ENCODE results near the gene RELN.

RELN gene

GRCh38 chr7:103613655-103614642, 375.5 kb downstream of the RELN start:
- DNase-seq, result no peak

DNA sequence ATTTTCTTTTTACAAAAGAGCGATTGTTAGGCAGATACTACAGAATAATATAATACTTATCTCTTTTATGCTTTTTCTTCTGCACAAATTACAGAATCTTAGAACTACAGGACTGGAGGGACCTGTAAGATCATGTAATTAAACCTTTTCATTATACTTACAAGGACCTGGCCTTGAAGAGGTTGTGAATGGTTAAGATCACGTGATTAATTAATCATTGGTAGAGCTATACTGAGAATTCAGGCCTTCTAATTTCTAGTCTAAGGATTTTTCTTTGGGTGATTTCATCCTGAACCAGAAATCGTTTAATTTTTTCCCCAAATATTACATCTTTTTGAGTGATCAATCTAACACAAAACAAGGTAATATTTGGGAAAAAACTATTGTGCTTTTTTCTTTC, 379.7 kb downstream of the RELN start:
- DNase-seq, result no peak

- no peak for DNase-seq
Observed at GRCh38 chr7:103605640-103606039, 383.8 kb downstream of the RELN start.

- no peak for DNase-seq
Observed at GRCh38 chr7:103598326-103598905, 391.0 kb downstream of the RELN start.

DNA sequence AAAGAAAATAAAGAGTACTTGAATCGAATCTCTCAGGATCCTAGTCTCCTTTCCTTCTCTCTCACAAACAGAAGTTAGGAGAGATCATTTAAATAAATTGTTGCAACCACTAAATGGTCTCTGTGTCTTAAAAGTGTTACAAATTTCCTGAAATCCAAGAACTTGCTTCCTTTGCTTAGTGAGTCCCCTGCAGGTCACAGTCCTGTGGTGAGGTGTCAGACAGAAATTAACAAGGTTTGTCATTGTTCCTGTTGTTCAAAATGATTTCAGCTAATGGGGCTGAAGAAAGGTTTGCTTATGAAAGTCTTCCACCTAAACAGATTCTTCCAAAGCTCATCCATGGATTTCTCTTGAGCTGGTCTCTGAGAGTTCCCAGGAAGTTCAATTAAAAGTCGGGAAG, 391.9 kb downstream of the RELN start:
- no peak for DNase-seq

- DNase-seq, result no peak
Observed at GRCh38 chr7:103594186-103594585, 395.3 kb downstream of the RELN start.

DNA sequence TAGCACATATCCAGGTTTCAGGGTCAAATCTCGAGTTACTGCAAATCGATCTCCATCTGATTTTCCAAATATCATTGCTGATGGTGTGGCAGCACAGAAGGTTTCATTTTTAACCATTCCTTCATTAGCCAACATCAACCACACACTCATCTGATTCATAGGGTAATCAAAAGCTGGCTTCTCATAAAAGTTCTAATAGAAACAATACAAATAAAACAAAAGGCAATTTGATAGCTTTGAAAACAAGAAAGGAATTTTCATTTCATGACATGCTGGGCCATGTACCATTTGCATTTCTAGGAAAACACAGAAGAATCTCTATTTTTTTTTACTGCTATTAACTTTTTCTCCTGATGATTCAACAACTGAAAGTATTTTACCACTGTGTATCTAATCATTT, 395.8 kb downstream of the RELN start:
- no peak for DNase-seq

DNA sequence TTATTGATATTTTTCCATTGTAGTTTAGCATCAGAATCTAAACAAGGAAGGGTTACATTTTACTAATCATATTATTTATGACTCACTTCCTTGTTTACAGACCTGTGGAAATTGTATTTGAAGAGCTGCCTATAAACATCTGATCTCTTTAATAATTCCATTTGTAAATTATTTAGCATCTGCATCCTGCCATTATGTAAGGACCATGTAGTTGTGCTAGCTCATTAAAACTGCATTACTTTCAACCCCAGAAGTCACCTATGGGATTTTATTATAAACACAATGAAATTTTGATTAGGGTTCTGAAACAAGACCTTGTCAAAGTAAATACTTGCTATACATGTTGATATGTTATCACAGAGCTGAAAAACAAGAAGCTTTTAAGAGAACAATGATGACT, 396.6 kb downstream of the RELN start:
- DNase-seq, result no peak

- DNase-seq, result no peak
Observed at GRCh38 chr7:103592187-103592586, 397.3 kb downstream of the RELN start.

- no peak for DNase-seq
Observed at GRCh38 chr7:103580031-103580430, 409.4 kb downstream of the RELN start.

DNA sequence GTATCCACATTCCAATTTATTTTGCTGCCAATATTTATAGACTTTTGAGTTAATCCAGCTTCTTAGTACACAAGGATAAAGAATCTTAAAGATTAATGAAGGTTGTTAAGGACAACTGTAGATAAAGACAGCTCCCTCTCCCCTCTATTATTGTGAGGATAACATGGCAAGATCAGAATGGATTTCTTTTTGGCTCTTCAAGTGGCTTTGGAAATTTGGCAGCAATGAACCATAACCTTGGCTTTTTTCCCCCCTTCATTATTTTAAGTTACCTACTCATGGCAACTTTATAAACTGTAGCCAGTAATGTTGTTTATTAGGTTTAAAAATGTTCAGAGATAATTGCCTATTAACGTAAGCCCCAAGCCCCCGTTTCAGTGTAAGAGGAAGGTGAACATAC, 412.4 kb downstream of the RELN start:
- no peak for DNase-seq

DNA sequence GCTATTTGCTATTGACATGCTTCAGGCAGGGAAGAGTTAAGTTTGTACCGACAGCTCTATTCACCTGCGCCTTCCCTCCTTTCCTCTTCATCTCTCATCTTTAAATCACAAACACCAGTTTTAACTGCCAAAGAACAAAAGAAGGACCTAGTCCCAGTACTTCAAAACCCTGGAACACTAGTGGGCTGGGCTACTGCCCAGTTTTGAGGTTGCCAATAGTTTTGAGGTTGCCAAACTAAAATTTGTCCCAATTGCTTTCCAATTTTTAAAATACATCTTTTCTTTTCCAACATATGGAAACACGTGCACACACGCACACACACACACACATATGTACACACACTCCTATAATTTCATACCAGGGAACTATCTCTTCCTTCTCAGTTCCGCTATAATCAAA, 412.8 kb downstream of the RELN start:
- no peak for DNase-seq

DNA sequence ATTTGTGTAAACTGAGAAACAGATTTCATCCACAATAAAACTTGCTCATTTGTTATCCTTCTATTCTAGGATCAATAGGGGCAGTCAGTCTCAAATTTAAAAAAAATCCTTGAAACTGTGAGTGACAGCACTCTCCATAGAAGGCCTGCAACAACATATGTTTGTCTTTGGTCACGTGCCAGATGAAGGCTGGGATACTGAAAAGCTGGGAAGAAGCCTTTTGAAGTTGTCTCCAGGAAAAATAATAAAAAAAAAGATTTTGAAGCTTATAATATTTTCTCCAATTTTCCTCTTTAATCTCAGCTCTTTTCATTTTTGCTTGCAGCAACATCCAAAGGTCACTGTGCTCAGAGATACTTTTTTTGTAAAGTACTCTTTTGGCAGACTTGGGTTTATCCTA, 414.9 kb downstream of the RELN start:
- DNase-seq, result no peak

DNA sequence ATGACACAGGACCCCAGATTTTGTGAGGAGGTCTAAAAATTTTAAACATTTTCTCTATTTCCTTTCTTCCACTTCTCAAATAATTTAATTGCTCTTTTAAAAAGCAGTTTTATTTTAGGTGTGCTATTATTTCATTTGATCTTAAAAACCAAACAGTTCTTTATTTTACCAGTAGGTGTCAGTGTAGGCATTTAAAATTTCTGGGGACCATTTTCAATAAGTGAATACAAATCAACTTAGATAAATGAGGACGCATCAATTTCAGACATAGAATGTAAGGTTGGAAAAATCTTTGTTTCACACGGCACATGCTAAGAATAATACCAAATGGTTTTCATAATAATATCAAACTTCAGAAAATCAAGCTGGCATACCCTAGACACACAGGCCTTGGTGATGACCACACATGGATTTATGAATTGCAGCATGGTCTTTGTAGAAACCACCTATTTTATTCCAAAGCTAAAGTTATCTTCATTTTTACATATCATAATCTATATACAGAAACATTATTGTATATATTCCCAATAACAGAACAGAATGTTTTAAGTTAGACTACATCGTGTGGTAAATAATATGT, 415.9 kb downstream of the RELN start:
- DNase-seq, result no peak

DNA sequence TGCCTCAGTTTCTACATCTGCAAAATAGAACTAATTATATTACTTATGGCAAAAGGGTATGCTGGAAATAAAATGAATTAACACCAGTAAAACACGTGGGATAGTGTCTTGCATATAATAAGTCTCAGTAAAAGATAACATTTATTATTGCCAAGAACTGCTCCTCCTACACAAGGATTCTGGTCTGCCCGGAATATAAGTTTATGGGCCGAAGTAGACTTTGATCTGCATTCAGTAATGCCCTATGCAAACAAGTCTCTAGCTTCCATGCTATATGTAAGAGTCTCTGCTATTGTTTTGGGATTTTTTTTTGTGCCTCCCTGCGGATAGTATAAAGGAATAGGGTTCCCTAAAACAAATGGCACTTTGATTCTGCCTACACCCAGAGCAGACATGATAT, 417.9 kb downstream of the RELN start:
- no peak for DNase-seq

DNA sequence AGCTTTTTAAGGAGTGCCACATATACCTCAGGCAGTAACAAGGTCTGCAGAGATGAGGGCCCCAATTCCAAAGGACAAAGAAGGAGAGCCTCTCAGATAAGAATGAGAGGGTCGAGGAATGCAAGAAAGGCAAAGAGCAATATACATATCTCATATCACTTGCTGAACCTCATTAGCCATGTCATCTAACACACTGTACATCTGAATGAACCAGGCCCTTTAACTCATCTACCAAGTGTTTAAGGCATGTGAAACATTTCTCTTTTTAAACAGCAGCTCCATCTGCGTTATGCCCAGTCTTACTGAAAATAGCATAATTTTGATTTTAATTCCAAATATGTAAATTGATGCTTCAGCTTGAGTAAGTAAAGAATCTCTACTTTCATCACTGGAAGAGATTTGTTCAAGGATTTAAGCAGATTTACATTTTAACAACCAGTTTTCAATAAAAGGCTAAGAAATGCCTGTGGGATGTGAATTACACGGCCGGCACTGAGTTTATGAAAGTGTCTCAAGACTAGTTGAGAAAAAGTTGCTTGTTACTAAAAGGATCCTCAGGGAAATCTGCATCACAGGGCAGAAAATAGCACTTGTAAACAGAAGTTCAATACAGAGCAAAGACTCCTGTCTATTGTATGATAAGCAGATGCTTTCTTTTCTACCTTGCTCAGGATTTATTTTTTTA, 419.7 kb downstream of the RELN start:
- no peak for DNase-seq

GRCh38 chr7:103564416-103564815, 425.0 kb downstream of the RELN start:
- no peak for DNase-seq

DNA sequence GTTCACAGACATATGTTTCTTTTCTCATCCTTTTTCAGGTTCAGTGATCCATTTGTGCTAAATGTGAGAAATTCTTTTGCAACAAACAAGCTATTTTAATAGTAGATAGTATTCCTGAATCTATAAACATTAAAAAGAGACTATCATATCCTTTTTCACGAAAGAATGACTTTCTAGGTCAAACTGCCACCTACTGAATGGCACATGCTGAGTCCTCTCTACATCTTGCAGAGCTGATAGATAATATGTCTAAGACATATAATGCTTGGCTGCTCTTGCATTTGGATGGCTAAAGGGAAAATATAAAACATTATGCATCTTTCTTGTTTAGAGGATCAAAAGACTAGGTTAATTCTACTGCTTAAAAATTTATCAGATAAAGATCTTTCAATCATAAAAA, 429.3 kb downstream of the RELN start:
- no peak for DNase-seq

GRCh38 chr7:103551016-103551415, 438.4 kb downstream of the RELN start:
- DNase-seq, result no peak

DNA sequence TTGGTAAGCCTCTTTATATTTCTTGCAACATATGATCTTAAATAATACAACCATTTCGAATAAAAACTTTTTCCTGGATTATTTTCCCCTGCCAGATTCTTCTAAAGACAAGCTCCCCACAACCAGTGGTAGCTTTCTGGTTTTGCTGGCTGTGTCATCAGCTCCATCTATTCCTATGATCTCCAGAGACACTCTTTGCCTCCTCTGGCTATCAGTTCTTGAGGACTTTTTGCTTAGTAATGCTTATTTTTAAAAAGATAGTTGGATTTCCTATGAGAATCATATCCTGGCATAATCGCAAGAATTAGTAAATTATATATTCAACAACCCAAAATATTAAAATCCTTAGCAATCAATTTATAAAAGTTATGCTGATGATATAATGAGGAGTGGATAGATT, 439.7 kb downstream of the RELN start:
- no peak for DNase-seq

DNA sequence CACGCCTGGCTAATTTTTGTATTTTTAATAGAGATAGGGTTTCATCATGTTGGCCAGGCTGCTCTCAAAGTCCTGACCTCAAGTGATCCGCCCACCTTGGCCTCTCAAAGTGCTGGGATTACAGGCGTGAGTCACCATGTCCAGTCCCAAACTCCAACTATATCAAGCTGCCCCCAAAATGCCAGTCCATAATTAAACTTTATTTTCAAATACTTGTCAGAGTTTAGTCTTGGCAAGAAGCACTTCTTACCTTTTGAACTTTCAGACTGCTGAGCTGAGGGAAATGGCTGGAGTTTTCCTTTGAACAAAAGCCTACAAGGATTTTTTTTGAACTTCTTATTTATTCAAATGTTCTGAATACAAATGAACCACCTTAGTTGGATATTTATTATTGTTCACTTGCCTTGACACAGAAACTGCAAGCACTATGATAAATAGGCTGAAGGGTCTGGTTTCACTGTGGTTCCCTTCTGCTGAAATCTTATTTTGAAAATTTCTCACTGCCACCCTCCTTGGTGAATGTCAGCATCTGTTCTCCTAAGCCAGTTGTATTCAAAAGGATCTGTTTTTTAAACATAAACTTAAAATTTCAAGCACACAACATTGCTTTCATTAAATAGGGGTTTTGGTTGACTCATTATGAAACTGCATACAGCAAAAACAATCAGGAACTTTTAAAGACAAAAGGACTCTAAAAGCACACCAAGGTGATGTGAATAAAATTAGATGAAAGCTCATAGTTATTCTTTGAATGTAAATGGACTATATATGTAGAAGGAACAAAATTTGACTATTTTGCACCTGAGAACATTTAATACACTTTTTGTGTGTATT, 441.8 kb downstream of the RELN start:
- no peak for DNase-seq

GRCh38 chr7:103542470-103542869, 447.0 kb downstream of the RELN start:
- no peak for DNase-seq

DNA sequence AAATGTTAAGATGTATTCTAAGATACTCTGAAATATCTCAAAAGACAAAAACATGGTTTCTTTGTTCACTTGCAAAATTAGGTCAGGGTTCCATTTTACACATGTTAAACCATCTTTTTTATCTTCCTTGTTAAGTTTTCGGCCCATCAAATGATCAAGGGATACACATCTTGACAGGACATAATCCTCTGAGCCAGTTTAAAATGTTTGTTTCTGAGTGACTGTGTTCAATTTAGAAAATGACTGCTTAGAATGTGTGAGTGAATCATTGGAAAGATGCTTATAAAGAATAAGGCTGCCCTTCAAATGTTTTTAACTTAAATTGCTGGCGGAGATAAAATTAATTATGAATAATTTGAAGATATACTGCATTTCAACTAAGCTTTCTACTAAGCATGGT, 447.5 kb downstream of the RELN start:
- no peak for DNase-seq
